GM12874 (cell line): Measurements from ENCODE around the gene COG3.

ENCODE experiments used
- CTCF ChIP-seq: IDR thresholded peaks from 2 replicates; pipeline ENCODE4 v1.5.1; 2011; ENCODE audit warnings: low read depth, mild to moderate bottlenecking, control low read depth, low read length, moderate library complexity; ENCODE audit not compliant: insufficient read depth

Gene COG3

GRCh38 chr13:45548281-45548680 lies 83.5 kb downstream of the COG3 start:
- TF ChIP-seq CTCF, result no peak

DNA sequence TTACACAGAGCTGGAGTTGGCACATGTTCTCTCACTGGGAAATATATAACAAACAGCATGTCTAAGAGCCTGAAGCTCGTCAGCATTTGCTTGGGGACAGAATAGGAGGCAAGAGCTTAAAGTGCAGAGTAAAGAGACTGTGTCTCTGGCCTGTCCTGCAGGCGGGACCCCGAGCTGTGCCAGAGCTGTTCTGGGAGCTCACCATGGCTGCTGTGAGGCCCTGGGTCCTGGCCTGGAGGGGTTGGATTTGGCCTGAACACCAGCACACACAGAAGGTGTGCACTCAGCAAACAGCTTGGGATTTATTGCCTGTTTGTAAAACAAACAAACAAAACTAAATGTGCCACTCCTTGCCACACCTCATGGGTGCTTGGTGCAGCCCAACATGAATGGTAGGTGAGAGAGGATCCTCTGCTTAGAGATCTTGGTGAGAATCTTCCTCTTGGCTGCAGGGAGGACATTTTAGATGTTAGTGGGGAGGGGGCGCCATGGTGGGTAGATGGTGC lies 89.9 kb downstream of the COG3 start:
- no peak for TF ChIP-seq CTCF

DNA sequence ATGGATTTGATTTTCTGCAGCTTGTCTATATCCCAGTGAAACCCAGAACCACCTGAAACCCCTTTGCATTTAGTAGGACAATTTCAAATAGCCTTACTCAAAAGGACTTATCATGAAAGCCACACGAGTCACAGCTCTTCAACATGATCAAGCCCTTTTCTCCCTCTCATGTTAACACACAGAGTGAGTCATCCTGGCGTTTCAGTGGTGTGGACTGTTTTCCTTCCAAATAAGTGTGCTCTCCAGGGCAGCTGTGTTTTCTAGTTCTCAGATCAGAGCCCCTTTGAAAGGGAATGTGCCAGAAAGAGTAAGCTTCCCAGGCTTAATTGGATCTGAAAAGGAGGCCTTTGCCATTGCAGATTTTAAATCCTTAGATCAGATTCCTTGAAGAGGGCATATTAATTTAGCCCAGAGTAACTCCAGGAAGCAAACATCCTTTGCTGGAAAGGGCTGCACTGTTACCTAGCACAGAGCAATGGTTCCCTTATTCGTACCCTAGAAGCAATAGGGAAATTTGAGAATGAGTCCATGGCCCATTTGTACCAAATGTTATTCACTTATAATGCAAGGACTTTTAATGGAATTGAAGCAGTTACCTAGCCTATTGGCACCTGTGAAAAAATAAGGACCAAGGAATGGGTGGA lies 99.5 kb downstream of the COG3 start:
- TF ChIP-seq CTCF, result no peak

GRCh38 chr13:45565331-45565730 lies 100.6 kb downstream of the COG3 start:
- TF ChIP-seq CTCF, result no peak

- TF ChIP-seq CTCF, result no peak
Observed at GRCh38 chr13:45575146-45575829, 110.5 kb downstream of the COG3 start.

DNA sequence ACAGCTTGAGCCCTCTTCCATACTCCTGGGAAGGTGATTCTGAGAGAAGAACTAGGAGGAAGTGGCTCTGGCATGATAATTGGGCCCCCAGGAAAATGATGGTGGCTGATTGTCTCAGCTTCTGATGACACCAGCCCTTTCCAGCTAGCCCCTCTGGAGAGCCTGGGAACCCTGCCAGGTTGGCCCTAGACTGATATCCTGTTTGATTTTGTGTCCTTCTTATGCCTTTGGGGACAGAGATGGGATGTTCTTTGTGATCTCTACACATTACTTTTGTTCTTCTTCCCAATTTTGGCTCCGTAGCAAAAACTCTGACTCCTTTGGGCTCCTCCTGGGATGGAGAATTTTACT lies 111.1 kb downstream of the COG3 start:
- no peak for TF ChIP-seq CTCF

DNA sequence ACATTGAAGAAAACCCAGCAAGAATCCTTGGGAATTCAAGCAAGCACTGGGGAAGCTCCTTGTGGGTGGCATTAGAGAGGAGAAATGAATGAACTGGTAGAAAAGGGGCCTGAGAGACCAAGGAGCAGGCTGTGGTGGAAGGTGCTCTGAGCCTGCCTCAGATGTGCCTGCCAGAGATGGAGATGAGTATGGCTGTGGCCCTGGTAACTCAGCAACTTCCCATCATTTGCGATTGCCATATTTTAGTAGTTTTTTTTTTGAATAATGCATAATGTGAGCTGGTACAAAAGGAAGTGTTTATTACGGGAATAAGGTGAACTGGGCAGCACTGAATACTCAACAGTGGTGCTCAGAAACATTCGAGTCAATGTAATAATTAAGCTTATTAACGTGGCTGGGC lies 111.7 kb downstream of the COG3 start:
- no peak for TF ChIP-seq CTCF
